HepG2 (cell line): Measurements from ENCODE around the gene CUL2. TPM values are rescaled to one million over a fixed set of nuclear protein-coding genes. Genes with fewer than 3 reads are reported as not detected.

ENCODE experiments used
- ATF7 ChIP-seq, 2 experiments: fragments of 450-650 bp in 1 of 2; sonication (generic) in 1 of 2; formaldehyde crosslinking in 1 of 2; IDR thresholded peaks; 2 replicates each; pipeline versions ENCODE4 v1.4.0 to v1.6.1; 2016 to 2020; ENCODE audit warnings: antibody characterized with exemption in 1 of 2, mild to moderate bottlenecking in 1 of 2, missing genetic modification reagents in 1 of 2
- EZH2 ChIP-seq: conservative IDR thresholded peaks from 2 replicates; pipeline ENCODE4 v1.6.1; 2012; ENCODE audit warnings: mild to moderate bottlenecking, low read depth, low read length, moderate library complexity
- FOXO1 ChIP-seq: sonication (generic); formaldehyde crosslinking; IDR thresholded peaks from 2 replicates; pipeline ENCODE4 v1.4.0; 2020; ENCODE audit warnings: missing genetic modification reagents
- GABPB1 ChIP-seq: IDR thresholded peaks from 2 replicates; pipeline ENCODE4 v1.6.1; 2016; ENCODE audit warnings: mild to moderate bottlenecking, missing genetic modification reagents, moderate library complexity, missing compliant biosample characterization
- GTF2F1 ChIP-seq: fragments of 150-350 bp; IDR thresholded peaks from 2 replicates; pipeline ENCODE4 v1.6.1; 2014; ENCODE audit warnings: low read length
- HCFC1 ChIP-seq: fragments of 150-350 bp; IDR thresholded peaks from 2 replicates; pipeline ENCODE4 v1.6.1; 2014; ENCODE audit warnings: low read depth, low read length
- JARID2 ChIP-seq: sonication (generic); formaldehyde crosslinking; IDR thresholded peaks from 2 replicates; pipeline ENCODE4 v1.8.1; 2023; ENCODE audit warnings: missing genetic modification reagents, inconsistent platforms; ENCODE audit not compliant: insufficient replicate concordance
- MZF1 ChIP-seq: sonication (generic); formaldehyde crosslinking; IDR thresholded peaks from 2 replicates; pipeline ENCODE4 v1.8.1; 2023; ENCODE audit warnings: mild to moderate bottlenecking, missing genetic modification reagents, borderline replicate concordance
- PHF21A ChIP-seq: sonication (generic); formaldehyde crosslinking; IDR thresholded peaks from 2 replicates; pipeline ENCODE4 v1.5.0; 2020; ENCODE audit warnings: mild to moderate bottlenecking, missing genetic modification reagents
- PRMT3 ChIP-seq: sonication (generic); formaldehyde crosslinking; IDR thresholded peaks from 2 replicates; pipeline ENCODE4 v1.8.1; 2022; ENCODE audit warnings: low read depth, mild to moderate bottlenecking, moderate library complexity, missing genetic modification reagents, borderline replicate concordance
- TAF1 ChIP-seq: sonication (generic); formaldehyde crosslinking; IDR thresholded peaks from 2 replicates; pipeline ENCODE4 v1.4.0; 2020; ENCODE audit warnings: missing genetic modification reagents
- TCF7L2 ChIP-seq: IDR thresholded peaks from 2 replicates; pipeline ENCODE4 v1.6.1; 2011; ENCODE audit warnings: mild to moderate bottlenecking, low read depth, low read length, moderate library complexity
- TOE1 ChIP-seq: sonication (generic); formaldehyde crosslinking; IDR thresholded peaks from 2 replicates; pipeline ENCODE4 v1.4.0; 2020; ENCODE audit warnings: mild to moderate bottlenecking, missing genetic modification reagents
- TSC22D2 ChIP-seq: sonication (generic); formaldehyde crosslinking; IDR thresholded peaks from 2 replicates; pipeline ENCODE4 v1.5.1; 2020; ENCODE audit warnings: missing genetic modification reagents, mild to moderate bottlenecking, borderline replicate concordance
- YEATS2 ChIP-seq: sonication (generic); formaldehyde crosslinking; IDR thresholded peaks from 2 replicates; pipeline ENCODE4 v1.4.0; 2020; ENCODE audit warnings: missing genetic modification reagents, borderline replicate concordance
- ZFYVE20 ChIP-seq: sonication (generic); formaldehyde crosslinking; IDR thresholded peaks from 2 replicates; pipeline ENCODE4 v1.8.0; 2023; ENCODE audit warnings: low read depth, mild to moderate bottlenecking, moderate library complexity, missing genetic modification reagents, borderline replicate concordance
- ZNF230 ChIP-seq: sonication (generic); formaldehyde crosslinking; IDR thresholded peaks from 2 replicates; pipeline ENCODE4 v1.4.0; 2020; ENCODE audit warnings: mild to moderate bottlenecking, missing genetic modification reagents
- ZNF552 ChIP-seq: sonication (generic); formaldehyde crosslinking; IDR thresholded peaks from 2 replicates; pipeline ENCODE4 v1.9.0; 2022; ENCODE audit warnings: missing genetic modification reagents, mild to moderate bottlenecking, borderline replicate concordance
- polyA plus RNA-seq, 8 experiments: library from polyadenylated mRNA; depleted of rRNA in 3 of 8; stranded (reverse) in 7 of 8; unstranded in 1 of 8; fragments of >200 nt; fragmentation: Illumina TruSeq in 4 of 8; extraction: Trizol in 4 of 8; gene quantifications; 2 replicates each; pipeline versions ENCODE4 v1.2.1 to v1.2.3, GENCODE V29; 2011 to 2016; ENCODE audit warnings: low read depth in 4 of 8, missing spikeins in 1 of 8, mixed read lengths in 1 of 8; ENCODE audit not compliant: insufficient read depth in 1 of 8
- total RNA-seq, 5 experiments: library from RNA; depleted of rRNA; stranded (reverse); fragments of >200 nt; fragmentation: Illumina TruSeq; extraction: Trizol; gene quantifications; 2 replicates each; pipeline ENCODE4 v1.2.3, GENCODE V29; 2016; ENCODE audit warnings: low read depth in 1 of 5
- TF ChIP-seq, protein P1 (sequence below): sonication (generic); formaldehyde crosslinking; conservative IDR thresholded peaks from 2 replicates; pipeline ENCODE4 v1.8.0; 2022; ENCODE audit warnings: mild to moderate bottlenecking, moderate library complexity, missing genetic modification reagents
- TF ChIP-seq, protein P2 (sequence below): sonication (generic); formaldehyde crosslinking; IDR thresholded peaks from 2 replicates; pipeline ENCODE4 v1.4.0; 2020; ENCODE audit warnings: missing genetic modification reagents, borderline replicate concordance
- TF ChIP-seq, protein P3 (sequence below): sonication (generic); formaldehyde crosslinking; IDR thresholded peaks from 2 replicates; pipeline ENCODE4 v1.4.0; 2020; ENCODE audit warnings: missing genetic modification reagents; ENCODE audit errors: not compliant biosample characterization
- TF ChIP-seq, protein P4 (sequence below): sonication (generic); formaldehyde crosslinking; IDR thresholded peaks from 2 replicates; pipeline ENCODE4 v1.5.0; 2020; ENCODE audit warnings: missing genetic modification reagents
- TF ChIP-seq, protein P5 (sequence below): sonication (generic); formaldehyde crosslinking; IDR thresholded peaks from 2 replicates; pipeline ENCODE4 v1.4.0; 2020; ENCODE audit warnings: low read depth, mild to moderate bottlenecking, missing genetic modification reagents

CUL2 gene
- total and polyA plus RNA-seq, 2 of the 13 experiments (the other 11 are each of a cell fraction or from before 2014, with no cell fraction given) = 9.6 to 33.1 TPM

DNA sequence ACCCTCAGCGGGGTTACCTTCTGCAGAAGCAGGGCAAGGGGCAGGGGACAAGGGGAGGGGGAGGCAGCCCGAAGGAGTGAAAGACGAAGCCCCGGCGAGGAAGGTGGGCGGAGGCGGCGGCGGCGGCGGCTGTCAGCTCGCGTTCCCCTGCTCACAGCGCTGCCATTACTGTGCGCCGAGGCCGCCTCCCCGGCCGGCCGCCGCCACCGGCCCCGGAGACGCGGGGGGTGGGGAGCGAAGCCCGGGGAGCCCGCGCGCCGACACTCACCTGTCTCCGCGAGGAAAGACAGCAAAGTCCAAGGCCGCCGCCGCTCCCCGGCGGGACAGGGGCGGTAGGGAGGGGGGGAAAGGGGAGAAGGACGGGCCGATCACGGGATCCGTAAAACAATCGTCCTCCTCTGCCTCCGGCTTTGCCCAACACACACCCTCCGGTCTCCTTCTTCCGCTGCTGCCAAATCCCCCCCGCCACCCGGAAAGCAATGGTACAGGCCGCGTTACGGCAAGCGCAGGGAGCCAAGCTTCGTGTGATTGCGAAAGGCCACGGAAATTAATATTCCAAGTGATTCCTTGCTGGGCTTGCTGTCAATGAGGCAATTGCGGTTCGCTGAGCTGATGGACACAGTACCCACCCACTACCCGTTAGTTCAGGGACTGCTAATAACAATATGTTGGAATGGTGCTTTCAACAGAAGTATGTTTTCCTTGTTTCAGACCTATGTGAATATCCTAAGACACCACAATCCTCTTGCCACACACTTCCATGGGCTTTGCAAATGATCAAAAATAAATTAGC is at the start of gene CUL2 (continued):
- TF ChIP-seq YEATS2 = peak; percentile 89
- TF ChIP-seq, protein P1, sequence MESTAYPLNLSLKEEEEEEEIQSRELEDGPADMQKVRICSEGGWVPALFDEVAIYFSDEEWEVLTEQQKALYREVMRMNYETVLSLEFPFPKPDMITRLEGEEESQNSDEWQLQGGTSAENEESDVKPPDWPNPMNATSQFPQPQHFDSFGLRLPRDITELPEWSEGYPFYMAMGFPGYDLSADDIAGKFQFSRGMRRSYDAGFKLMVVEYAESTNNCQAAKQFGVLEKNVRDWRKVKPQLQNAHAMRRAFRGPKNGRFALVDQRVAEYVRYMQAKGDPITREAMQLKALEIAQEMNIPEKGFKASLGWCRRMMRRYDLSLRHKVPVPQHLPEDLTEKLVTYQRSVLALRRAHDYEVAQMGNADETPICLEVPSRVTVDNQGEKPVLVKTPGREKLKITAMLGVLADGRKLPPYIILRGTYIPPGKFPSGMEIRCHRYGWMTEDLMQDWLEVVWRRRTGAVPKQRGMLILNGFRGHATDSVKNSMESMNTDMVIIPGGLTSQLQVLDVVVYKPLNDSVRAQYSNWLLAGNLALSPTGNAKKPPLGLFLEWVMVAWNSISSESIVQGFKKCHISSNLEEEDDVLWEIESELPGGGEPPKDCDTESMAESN = 0 out of 2 replicates have a peak, but pooled peaks have one; percentile 22
- peak; percentile 42; the same call in 1 of the 2 replicates for TF ChIP-seq HCFC1
- no peak for TF ChIP-seq JARID2 (CRISPR knock-in tag)
- no peak for TF ChIP-seq GTF2F1
- TF ChIP-seq TSC22D2 (CRISPR knock-in tag) = no peak
- TF ChIP-seq ZFYVE20 = no peak
- TF ChIP-seq, protein P2, sequence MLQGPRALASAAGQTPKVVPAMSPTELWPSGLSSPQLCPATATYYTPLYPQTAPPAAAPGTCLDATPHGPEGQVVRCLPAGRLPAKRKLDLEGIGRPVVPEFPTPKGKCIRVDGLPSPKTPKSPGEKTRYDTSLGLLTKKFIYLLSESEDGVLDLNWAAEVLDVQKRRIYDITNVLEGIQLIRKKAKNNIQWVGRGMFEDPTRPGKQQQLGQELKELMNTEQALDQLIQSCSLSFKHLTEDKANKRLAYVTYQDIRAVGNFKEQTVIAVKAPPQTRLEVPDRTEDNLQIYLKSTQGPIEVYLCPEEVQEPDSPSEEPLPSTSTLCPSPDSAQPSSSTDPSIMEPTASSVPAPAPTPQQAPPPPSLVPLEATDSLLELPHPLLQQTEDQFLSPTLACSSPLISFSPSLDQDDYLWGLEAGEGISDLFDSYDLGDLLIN (CRISPR knock-in tag) = no peak
- peak; percentile 87 for TF ChIP-seq GABPB1 (CRISPR knock-in tag)
- peak; percentile 56 for TF ChIP-seq TAF1 (CRISPR knock-in tag)
- TF ChIP-seq, protein P3, sequence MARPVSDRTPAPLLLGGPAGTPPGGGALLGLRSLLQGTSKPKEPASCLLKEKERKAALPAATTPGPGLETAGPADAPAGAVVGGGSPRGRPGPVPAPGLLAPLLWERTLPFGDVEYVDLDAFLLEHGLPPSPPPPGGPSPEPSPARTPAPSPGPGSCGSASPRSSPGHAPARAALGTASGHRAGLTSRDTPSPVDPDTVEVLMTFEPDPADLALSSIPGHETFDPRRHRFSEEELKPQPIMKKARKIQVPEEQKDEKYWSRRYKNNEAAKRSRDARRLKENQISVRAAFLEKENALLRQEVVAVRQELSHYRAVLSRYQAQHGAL = no peak
- TF ChIP-seq ATF7 (IDR thresholded peaks at IDR 0.05) = peak; percentile 48; the same call in 1 of the 2 replicates
- no peak for TF ChIP-seq ATF7 (CRISPR knock-in tag; IDR thresholded peaks at IDR 0.05)
- TF ChIP-seq EZH2 = no peak
- TF ChIP-seq FOXO1 (CRISPR knock-in tag) = peak; percentile 31; the same call in 1 of the 2 replicates
- peak; percentile 63 for TF ChIP-seq PHF21A (CRISPR knock-in tag)
- TF ChIP-seq TOE1 (CRISPR knock-in tag) = no peak; the same call in 1 of the 2 replicates
- TF ChIP-seq TCF7L2 = no peak
- TF ChIP-seq, protein P4, sequence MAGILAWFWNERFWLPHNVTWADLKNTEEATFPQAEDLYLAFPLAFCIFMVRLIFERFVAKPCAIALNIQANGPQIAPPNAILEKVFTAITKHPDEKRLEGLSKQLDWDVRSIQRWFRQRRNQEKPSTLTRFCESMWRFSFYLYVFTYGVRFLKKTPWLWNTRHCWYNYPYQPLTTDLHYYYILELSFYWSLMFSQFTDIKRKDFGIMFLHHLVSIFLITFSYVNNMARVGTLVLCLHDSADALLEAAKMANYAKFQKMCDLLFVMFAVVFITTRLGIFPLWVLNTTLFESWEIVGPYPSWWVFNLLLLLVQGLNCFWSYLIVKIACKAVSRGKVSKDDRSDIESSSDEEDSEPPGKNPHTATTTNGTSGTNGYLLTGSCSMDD (CRISPR knock-in tag) = no peak
- no peak for TF ChIP-seq PRMT3 (CRISPR knock-in tag)
- peak; percentile 20; the same call in 1 of the 2 replicates for TF ChIP-seq ZNF230 (CRISPR knock-in tag)
- no peak for TF ChIP-seq MZF1 (CRISPR knock-in tag)
- TF ChIP-seq, protein P5, sequence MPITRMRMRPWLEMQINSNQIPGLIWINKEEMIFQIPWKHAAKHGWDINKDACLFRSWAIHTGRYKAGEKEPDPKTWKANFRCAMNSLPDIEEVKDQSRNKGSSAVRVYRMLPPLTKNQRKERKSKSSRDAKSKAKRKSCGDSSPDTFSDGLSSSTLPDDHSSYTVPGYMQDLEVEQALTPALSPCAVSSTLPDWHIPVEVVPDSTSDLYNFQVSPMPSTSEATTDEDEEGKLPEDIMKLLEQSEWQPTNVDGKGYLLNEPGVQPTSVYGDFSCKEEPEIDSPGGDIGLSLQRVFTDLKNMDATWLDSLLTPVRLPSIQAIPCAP (CRISPR knock-in tag) = no peak
- no peak for TF ChIP-seq ZNF552 (CRISPR knock-in tag)
